ENCODE measurements around the gene ZIC4. TPM values are rescaled to one million over a fixed set of nuclear protein-coding genes. Genes with fewer than 3 reads are reported as not detected.

Gene ZIC4
- total and polyA plus RNA-seq, 2 of the 4 experiments (the other 2 are of a cell fraction) = not detected

DNA sequence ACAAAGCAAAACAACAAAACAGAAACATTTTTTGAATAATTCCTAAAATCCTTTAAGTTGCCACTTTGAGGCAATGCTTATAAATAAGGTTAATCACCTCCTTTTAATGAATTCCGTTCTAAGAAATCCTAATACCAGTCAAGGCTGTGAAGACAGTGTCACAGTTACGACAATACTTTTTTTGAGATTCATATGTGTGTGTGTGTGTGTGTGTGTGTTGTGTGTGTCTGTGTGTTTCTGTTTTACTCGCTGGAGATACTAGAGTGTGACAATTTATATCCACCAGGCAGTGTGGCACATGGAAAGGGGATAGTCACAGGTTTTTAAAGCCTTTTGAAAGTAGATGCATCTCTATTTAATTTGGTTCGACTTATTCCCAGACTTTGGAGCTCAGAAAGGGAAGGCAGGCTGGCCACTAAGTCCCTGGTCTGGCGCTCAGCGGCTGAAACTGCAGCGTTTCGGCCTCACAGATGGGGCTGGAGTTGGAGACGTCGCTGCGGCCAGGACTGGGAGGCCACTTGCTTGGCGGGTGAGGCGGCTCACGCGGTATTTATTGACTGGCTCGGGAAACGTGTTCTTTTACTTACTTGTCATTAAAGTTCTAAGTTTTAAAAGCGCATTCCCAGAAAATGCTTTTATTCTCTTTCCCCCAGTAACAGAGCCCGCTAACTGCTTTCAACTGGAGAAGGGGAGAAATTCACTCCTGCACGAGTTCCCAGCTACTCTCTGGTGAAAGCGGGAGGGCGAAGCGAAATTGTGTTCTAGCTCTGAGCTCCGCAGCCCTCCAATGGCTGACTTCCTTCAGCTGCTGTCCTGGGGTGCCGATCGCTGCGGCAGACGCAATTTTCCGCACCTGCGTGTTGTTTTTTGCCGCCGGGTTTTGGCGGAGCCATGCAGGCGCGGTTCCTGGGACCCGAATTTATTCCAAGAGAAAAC lies 16.5 kb upstream of the ZIC4 start (continued):
- TF ChIP-seq SMC3 (IDR thresholded peaks at IDR 0.05; ENCODE audit: low read depth, low read length) = no peak

DNA sequence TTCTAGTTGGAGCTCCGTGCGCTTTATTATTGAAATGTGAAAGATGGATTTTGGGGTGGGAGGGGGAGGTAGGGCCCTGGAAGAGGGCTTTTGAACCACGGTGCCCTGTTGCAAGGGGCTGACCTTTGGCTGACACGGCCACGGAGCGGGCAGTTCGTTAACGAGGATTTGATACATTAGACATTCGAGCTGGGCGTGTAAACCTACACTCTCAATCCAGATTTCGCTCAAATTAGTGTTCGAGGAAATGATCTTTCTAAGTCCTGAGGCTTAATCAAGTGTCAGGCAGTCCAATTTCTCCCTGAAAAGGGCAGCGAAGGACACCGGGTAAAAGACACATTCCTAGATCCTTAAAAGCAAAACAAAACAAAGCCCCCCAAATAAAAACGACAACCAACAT lies 15.9 kb upstream of the ZIC4 start:
- no peaks in the 10 kb centered on the region for H3K9me1 ChIP-seq (ENCODE audit: insufficient read depth, low read length)
- ChIA-PET POLR2A (ENCODE audit: unreplicated experiment) (no interaction called here), CTCF (no interaction called here)
- BruUV-seq (replicated peaks) = no TSS peak
- H3K14ac ChIP-seq (replicated peaks; ENCODE audit: low read depth, low read length) = no peak overlapping the region
- no peaks in the 10 kb centered on the region for H3K4me1 ChIP-seq (ENCODE audit: control insufficient read depth, insufficient read depth, low read length)
- DNase-seq (no peak), ATAC-seq (ENCODE audit: low read depth) (no peak)
- H2AFZ ChIP-seq (replicated peaks; ENCODE audit: low read length, poor library complexity) = no peak overlapping the region
- no peak overlapping the region for H2BK15ac ChIP-seq (ENCODE audit: low read depth, low read length)
- H2BK5ac ChIP-seq (ENCODE audit: low read depth, low read length, poor library complexity, severe bottlenecking) = no peak overlapping the region
- no peak overlapping the region for H3K18ac ChIP-seq (ENCODE audit: low read depth, low read length)
- H4K5ac ChIP-seq (ENCODE audit: low read depth, low read length) = no peak overlapping the region
- H3K4ac ChIP-seq (ENCODE audit: low read depth, low read length) = no peak overlapping the region
- no peak overlapping the region for H4K8ac ChIP-seq (ENCODE audit: low read depth in 2 of 2, low read length in 2 of 2)
- no peak overlapping the region for H3K27ac ChIP-seq (ENCODE audit: insufficient read depth, low read length)
- H3K4me2 ChIP-seq (ENCODE audit: low read depth, low read length) = no peak overlapping the region
- H3K79me1 ChIP-seq (ENCODE audit: low read depth in 1 of 2, low read length in 2 of 2) = no peaks in the 10 kb centered on the region
- H3K23ac ChIP-seq (ENCODE audit: low read depth, low read length) = no peak overlapping the region
- no peak overlapping the region for H2AK5ac ChIP-seq (ENCODE audit: low read depth, low read length)
- no peak overlapping the region for H3K4me3 ChIP-seq (ENCODE audit: insufficient read depth, low read depth, low read length)
- no peaks in the 10 kb centered on the region for H3K36me3 ChIP-seq (ENCODE audit: control insufficient read depth, insufficient read depth, low read length)
- dilution Hi-C loops (cut with HindIII; ENCODE audit: low sequenced_read_pairs, unreplicated experiment) (no loop called here), intact Hi-C loops (cut with micrococcal nuclease) (no loop called here), in situ Hi-C loops (cut with MboI; ENCODE audit: low sequenced_read_pairs) (no loop called here)
- TF ChIP-seq MAFK (IDR thresholded peaks at IDR 0.05; ENCODE audit: low read depth, low read length) (no peak), RCOR1 (IDR thresholded peaks at IDR 0.05; ENCODE audit: insufficient replicate concordance, low read length) (no peak)
- TF ChIP-seq, protein P1, sequence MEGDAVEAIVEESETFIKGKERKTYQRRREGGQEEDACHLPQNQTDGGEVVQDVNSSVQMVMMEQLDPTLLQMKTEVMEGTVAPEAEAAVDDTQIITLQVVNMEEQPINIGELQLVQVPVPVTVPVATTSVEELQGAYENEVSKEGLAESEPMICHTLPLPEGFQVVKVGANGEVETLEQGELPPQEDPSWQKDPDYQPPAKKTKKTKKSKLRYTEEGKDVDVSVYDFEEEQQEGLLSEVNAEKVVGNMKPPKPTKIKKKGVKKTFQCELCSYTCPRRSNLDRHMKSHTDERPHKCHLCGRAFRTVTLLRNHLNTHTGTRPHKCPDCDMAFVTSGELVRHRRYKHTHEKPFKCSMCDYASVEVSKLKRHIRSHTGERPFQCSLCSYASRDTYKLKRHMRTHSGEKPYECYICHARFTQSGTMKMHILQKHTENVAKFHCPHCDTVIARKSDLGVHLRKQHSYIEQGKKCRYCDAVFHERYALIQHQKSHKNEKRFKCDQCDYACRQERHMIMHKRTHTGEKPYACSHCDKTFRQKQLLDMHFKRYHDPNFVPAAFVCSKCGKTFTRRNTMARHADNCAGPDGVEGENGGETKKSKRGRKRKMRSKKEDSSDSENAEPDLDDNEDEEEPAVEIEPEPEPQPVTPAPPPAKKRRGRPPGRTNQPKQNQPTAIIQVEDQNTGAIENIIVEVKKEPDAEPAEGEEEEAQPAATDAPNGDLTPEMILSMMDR (conservative IDR thresholded peaks at IDR 0.05; ENCODE audit: low read depth, low read length) = no peak
- peaks cover 75% of the 10 kb centered on the region for H3K27me3 ChIP-seq (ENCODE audit: control insufficient read depth, insufficient read depth, low read length)
- H3K9me3 ChIP-seq (ENCODE audit: control insufficient read depth, insufficient read depth, low read length) = peaks cover 20% of the 10 kb centered on the region
- no peak overlapping the region for H2AK9ac ChIP-seq (replicated peaks; ENCODE audit: low read depth, low read length, poor library complexity)
- no peaks in the 10 kb centered on the region for H4K20me1 ChIP-seq (ENCODE audit: insufficient read depth, low read length)
- H3K56ac ChIP-seq (ENCODE audit: extremely low read depth, insufficient read depth, low read length) = no peak overlapping the region
- H4K91ac ChIP-seq (ENCODE audit: insufficient read depth, low read depth, low read length) = no peak overlapping the region
- 8% methylated on average over 2 of the region's 15 CpGs; no CpG with 5 or more reads in 1 of the 2 experiments for WGBS, 2 experiments (ENCODE audit: extremely low coverage in 2 of 2, insufficient read length in 1 of 2)
- no peak overlapping the region for H3K9ac ChIP-seq (ENCODE audit: low read depth, low read length)
- no peak overlapping the region for H2BK120ac ChIP-seq (ENCODE audit: low read depth, low read length)
- no peak overlapping the region for H2BK20ac ChIP-seq (ENCODE audit: low read depth, low read length)
